Activated effector memory CD4-positive, alpha-beta T cell treated with Interleukin-2 at 50 U/mL for 16 hours (primary cell): ENCODE results near the gene ENKD1.

Experiments
- DNase-seq: peaks from one replicate; pipeline ENCODE4 v3.0.0-alpha.2; 2020

The ENKD1 gene

DNA sequence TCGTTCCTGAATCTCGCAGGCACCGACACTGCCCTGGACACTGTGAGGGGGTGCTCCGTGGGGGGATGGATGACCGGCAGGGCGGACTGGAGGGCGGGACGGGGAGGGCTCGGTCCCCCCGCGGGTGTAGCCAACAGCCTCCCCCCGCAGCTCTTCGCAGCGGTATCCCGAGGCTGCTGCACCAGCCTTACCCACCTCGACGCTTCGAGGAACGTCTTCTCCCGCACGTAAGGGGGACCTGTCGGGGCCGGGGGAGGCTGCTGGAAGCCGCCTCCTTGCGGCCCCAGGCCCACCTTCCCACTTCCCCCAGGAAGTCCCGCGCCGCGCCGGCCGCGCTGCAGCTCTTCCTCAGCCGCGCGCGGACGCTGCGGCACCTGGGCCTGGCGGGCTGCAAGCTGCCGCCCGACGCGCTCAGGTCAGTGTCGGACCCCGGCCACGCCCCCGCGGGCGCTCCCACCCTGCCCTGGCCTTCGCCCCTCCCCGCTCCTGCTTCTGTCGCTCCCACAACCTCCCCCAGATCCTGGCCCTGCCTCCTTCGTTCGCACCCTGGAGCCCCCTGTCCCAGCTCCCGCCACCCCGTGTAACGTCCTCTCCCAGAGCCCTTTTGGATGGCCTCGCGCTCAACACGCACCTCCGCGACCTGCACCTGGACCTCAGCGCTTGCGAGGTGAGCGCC, 18.3 kb downstream of the ENKD1 start:
- DNase-seq: no peak

DNA sequence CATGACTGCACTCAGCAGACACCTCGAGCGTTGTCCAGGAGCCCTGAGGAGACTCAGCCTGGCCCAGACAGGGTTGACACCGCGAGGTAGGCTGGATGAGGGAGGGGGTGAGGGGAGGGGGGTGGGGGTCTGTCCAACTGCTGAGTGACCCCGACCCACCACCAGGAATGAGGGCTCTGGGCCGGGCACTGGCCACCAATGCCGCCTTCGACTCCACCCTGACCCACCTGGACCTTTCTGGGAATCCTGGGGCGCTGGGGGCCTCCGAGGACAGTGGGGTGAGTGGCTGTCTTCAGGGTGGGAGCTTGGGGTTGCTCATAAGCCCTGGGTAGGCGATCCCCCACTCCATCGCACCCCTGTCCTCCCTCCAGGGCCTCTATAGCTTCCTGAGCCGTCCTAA, 18.9 kb downstream of the ENKD1 start:
- DNase-seq: no peak

DNA sequence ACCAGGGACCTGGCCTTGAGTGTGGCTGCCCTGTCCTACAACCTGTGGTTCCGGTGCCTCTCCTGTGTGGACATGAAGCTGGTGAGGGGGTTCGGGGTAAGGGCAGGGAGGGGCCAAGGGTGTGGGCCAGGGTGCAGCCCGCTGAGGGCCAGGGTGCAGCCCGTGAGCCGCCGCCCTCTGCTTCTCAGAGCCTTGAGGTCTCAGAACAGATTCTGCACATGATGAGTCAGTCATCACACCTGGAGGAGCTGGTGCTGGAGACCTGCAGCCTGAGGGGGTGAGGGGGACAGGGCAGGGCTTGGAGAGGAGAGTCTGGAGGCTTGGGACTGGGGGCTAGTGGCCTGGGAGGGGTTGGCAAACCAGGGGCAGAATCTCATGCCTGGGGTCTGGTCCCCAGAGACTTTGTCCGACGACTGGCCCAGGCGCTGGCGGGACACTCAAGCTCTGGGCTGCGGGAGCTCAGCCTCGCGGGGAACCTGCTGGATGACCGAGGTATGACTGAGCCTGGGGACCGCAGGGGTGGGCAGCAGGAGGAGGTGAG, 19.4 kb downstream of the ENKD1 start:
- DNase-seq: no peak

DNA sequence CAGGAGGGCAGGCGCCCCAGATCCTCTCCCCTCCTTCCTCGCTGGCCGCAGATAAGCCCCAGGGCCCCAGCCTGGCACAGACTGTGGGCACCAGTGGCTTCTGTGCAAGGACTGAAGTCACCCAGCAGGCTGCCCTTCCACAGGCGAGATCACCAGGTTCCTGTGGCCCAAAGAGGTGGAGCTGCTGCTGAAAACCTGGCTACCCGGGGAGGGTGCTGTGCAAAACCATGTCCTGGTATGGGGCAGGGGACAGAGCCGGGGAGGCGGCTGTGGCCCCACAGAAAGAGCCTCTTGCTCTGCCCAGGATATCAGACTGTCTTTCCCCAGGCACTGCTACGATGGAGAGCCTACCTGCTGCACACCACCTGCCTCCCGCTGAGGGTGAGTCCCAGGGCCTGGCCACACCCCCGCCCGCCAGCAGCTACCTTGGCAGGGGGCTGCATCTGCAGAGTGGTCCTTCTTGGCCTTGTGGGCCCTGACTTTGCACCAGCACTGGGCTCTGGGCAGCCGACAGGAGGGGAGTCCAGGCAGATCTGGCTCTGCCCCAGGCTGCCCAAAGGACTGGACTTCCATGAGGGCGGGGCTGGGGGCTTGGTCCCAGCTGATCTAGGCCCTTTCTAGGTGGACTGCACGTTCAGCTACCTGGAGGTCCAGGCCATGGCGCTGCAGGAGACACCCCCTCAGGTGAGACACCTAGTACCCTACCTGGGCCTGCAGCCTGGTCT, 21.0 kb downstream of the ENKD1 start:
- no peak for DNase-seq

DNA sequence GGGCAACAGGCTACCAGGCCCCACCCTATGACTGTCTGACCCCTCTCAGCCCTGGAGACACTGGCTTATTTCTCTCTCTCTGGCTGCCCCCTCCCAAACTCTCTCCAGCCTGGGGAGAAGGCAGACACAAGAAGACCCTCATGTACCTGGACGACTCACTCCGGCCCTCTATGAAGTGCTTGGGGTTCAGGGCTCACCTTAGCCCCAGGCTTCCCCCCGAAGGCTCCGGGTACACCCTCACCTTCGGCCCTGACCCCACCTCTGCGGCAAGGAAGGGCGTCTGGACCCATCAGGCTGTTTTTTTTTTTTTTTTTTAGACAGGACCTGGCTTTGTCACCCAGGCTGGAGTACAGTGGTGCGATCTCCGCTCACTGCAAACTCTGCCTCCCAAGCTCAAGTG, 22.5 kb downstream of the ENKD1 start:
- DNase-seq: no peak

DNA sequence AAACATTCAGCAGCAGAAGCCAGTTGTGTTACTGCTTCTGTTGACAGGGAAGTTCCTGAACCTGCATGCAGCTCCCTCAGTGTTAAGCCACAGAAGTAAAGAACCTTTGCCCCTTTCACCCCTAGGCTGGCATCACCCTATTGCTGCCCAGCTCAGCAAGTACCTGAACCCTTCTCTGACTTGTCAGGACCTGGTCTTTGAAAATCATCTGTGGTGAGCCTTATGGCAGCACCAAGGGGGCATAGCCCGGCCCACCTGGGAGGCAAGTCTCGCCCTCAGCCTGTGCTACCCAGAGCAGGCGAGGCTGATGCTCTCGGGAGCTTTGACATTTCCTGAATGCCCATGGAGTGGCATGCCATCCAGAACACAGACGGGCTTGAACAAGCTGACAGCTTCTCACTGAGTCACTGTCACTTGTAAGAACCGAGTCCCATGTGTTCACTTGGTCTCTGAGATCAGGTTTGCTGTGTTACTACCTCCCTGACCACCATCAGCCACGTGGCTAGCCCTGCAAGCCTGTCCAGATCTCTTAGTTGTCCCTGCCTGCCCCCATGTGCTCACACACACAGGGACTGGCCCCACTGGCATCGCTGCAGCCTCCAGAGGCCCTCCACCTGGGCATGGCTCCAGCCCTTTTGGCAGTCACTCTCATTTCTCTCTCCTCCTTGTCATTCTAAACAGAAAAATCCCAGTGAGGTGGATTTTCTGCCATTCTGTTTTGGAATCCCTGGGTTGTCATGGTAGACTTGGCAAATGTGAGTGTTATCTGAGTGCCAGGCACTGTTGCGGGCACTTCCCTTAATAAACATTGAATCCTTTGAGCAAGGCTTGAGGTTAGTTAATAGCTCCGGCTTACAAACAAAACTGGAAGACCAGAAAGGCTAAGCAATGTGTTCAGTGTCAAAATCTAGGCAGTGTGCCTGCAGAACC, 24.5 kb downstream of the ENKD1 start:
- DNase-seq: no peak

DNA sequence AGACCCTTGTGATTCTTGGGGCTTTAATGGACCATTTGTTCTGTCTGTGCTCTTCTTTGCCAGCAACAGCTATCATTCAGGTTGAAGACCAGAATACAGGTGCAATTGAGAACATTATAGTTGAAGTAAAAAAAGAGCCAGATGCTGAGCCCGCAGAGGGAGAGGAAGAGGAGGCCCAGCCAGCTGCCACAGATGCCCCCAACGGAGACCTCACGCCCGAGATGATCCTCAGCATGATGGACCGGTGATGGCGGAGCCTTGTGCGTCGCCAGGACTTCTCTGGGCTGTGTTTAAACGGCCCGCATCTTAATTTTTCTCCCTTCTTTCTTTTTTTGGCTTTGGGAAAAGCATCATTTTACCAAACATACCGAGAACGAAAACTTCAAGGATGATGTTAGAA, 28.9 kb downstream of the ENKD1 start:
- DNase-seq: no peak

DNA sequence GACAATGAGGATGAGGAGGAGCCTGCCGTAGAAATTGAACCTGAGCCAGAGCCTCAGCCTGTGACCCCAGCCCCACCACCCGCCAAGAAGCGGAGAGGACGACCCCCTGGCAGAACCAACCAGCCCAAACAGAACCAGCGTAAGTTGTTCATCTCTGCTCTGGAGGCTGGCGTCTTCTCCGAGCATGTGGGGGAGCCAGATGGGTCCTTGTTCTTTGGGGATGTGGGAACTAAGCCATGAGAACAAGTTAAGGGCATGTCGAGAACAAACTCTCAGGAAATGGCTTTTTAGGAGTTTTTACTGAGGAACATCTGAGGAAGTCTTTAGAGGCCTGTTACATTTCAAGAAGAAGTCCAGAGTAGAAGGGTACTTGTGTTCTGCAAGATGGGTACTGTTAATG, 29.8 kb downstream of the ENKD1 start:
- no peak for DNase-seq

DNA sequence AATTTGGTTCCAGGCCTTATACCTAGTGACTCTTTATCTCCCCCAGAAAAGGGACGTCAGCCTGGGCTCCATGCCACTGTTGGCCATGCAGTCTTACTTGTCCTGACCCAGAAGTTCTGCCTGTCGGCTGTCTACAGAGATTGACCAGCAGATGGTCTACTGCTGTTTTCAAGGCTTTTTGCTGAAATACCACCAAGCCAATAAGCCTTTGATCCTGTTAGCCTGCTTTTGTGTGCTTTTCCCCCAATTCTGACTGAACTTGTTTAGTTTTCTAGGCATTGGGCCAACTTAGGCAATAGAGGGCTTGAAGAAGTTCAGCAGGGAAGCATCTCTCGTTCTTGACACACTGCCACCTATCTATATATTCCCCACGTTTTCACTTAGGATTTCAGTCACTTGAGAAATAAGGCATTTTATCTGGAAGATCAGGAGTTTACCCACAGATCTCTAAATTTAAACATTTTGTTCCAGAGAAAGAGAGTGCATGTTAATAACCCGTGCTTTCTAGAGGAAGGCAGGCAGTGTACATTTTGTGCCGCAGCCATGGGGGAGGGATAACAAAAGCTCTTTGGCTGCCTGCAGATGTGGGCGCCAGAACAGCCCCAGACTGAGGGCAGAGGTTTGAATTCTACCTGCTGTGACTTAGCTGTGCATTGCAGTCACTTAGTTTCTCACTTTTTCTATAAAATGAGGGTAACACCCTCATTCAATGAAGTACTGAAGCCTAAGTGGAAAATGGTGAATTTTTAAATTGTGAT, 34.0 kb downstream of the ENKD1 start:
- DNase-seq: no peak

DNA sequence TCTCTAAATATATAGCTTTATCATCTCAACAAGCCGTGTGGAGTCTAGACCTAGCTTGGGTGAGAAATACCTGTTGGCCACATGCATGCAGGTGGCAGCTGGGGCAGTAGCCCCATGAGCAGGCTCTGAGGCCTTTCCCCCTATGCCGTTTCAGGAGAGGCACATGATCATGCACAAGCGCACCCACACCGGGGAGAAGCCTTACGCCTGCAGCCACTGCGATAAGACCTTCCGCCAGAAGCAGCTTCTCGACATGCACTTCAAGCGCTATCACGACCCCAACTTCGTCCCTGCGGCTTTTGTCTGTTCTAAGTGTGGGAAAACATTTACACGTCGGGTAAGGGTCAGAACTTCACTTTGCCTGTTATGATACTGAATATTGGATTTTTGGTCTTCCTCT, 38.3 kb downstream of the ENKD1 start:
- no peak for DNase-seq

DNA sequence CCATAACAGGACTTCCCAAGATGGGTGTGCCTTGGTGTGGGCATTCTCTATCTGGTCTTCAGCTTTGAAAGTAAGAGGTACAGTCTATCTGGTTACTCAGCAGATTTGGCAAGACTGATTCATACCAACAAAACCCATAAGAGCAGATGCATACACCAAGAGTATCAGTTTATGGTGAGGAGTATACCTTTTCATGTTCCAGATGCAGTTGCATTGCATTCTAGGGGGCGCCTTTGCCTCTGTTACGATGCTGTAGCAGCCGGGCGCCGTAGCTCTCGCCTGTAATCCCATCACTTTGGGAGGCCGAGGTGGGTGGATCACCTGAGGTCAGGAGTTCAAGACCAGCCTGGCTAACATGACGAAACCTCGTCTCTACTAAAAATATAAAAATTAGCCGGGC, 52.7 kb downstream of the ENKD1 start:
- no peak for DNase-seq
